ENCODE results near the gene MGME1.

DNA sequence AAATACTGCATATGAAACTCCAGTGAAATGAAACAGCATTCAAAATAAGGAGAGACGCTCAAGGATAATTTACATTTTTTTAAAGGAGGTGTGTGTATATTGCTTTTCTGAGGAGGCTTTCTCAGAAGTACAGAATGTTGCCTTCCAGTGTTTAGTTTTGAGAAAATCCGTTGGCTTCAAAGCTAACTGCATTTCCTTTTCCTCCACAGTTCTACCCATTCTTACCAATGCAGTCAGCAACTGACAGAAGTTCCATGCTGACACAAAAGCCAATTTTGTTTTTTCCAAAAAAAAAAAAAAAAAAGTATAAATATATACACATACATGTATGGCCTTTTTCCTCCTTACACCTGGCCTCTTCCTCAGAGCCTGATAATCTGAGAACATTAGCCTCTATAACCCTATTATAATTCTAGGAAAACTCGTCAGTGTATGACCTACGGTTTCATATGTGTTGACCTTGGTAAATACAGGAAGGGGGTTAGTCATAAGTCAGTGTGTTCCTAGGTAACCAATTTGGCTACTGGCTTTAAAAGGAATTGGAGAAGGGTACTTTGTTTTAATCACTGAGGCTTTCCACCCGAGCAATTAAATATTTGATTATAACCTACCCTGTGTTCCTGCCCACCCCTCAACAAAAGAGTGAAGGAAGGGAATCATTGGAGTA lies 24.2 kb downstream of the MGME1 start:
- TF ChIP-seq POLR2AphosphoS5 (IDR thresholded peaks at IDR 0.05; ENCODE audit: borderline replicate concordance, low read depth, low read length) (no peak), EZH2 (IDR thresholded peaks at IDR 0.05) (no peak), FOXP2 (optimal IDR thresholded peaks at IDR 0.05; ENCODE audit: control extremely low read depth, extremely low read length, insufficient read depth) (no peak)

Measured in SK-N-MC (cell line).